SW 1271 (cell line): ENCODE measurements around the gene URB1.

Experiments
- DNase-seq, 2 experiments: peaks; one replicate each; lab custom pipeline; 2025; lab: John Stamatoyannopoulos, UW

Gene URB1

DNA sequence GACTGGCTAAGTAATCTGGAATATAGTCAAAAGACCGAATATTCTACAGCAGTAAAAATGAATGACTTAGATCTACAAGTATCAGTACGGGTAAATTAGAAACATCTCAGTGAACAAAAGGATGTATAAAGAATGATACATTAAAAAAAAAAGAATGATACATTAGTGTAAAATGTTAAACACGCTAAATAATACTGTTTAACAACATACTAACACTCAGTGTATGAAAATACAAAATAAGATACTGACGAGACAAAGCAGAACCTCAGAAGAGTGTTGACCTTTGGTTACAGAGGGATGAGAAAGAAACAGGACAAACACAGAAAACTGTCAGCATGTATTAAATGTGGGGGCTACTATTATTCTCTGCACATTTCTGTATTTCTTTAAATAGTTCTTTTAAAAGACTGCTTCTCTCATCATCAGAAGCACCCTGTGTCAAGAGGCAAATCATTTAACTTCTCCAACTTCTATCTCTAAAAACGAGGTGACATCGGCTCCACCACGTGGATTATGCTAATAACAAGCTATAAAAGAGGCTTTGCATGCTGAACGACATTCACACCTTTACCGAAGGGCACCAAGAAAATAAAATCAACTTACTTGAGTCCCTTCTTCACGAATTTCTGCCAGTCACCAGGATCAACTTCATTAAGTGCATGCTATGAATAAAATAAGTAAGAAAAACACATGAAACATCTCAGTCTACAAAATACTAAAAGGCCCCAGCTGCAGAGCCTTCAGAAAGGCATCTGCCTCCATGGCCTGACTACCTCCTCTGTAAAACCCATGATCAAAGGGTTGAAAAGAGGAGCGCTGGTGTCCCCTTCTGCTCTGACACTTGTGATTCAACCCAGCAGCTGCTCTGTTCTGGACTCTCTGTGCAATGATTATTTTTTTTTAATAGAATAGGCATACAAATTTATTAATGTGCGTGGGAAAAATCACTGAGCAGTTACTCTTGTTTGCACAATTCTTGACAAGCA lies 51.7 kb downstream of the URB1 start:
- DNase-seq, result no peak

DNA sequence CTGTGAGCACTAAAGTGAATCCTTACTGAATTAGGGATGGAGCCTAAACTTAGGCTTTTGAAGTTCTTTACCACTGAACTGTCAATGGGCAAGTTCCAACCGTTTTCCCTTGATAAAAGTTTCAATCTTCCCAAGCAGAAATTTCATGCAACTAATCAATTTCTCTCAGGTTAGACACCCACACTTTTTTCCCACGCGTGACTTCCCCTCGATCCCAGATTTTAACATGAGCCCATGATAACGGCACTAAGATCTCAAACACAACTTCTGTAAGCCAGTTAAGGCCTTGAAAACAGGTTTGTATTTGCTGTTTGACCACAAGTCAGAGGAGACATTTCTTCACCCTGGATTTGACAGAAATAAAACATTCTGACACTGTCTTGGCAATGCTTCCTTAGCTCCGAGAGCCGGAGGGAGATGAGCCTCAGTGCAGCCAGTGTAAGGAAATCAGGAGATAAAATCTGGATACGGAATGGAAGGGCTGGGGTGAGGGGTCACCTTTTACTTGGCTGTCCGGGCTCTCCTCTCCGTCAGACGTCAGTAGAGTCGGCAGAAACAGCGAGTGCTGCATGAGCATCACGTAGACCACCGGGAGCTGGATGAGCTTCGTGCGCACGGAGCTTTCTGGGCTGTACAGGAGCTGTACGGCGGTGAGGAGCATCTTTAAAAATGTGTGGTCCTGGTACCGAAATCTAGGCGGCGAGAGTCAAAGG lies 54.4 kb downstream of the URB1 start:
- DNase-seq, result no peak

DNA sequence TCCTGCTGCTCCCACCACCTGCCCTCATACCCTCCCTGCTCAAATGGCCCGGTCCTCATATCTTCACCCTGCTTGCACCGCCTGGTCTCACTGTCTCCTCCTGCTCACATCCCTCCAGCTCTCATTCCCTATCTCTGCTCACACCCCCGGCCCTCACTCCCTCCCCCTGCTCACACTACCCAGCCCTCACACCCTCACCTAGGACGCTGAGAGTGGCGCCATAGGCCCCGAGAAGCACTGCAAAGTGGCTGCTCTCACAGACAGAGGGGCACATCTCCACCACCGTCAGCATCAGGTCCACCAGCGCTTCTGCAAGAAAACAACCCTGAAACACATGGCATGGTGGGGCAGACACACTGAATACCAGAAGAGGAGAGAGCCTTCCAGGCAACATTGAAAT lies 55.6 kb downstream of the URB1 start:
- no peak for DNase-seq

DNA sequence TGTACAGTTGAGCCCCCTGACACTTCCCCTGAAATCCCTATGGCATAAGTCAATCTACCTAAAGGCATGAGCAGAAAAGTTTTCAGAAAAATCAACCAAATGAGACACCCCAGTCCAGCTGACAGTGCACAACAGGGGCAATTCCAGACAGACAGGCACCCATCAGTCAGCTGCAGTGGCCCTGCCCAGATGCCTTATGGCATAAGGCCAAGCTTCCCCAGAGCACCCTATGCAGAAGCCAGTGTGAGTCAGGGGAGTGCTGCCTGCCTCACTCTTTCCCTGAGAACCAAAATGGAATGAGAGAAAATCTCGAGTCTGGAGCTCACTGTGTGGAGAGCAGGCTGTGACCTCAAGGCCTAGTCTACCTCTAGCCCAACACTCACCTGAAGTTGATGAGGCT lies 56.1 kb downstream of the URB1 start:
- DNase-seq, result no peak

DNA sequence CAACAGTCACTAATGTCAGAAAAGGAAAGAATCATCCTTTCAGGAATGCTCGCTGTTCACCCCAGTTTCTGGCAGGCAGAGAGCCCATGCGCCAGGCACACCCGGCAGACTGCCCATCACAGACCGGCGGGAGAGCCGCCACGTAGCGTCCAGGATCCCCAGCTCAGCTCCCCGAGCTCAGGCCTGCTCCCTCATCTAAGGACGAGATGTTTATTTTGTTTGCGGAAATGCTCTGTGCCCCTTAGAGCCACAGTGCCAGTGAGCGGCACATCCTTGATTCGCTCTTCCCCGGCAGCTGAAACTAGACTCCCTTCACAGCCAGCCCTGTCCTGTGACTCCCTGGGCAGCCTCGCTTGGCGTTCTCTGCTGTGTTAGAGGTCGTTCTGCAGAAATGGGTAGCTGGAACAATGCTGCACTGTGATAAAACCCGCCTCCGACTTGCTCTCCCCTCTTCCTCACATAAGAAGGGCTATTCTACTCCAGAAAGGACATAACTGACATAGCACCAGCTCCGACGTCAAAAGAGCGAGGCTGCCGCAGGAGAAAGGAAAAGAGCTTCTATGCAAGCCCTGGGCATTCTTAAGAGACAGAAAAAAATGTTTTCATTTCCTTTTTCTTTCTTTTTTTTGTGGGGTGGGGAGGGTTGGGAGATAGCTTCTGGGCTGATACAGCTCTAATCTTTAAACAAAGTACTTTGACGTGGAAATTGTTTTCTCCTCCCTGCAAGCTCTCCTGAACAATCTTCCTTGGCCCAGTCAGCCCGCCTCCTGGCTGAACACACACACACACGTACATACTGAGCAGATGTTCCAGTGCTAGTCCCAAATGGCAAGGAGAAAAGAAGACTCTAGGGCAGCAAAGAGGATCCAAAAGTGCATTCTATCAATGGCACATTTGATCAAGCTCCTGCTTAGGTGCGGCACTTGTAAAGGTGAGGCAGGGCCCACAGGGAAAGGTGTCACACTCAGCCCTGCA lies 56.9 kb downstream of the URB1 start:
- no peak for DNase-seq

DNA sequence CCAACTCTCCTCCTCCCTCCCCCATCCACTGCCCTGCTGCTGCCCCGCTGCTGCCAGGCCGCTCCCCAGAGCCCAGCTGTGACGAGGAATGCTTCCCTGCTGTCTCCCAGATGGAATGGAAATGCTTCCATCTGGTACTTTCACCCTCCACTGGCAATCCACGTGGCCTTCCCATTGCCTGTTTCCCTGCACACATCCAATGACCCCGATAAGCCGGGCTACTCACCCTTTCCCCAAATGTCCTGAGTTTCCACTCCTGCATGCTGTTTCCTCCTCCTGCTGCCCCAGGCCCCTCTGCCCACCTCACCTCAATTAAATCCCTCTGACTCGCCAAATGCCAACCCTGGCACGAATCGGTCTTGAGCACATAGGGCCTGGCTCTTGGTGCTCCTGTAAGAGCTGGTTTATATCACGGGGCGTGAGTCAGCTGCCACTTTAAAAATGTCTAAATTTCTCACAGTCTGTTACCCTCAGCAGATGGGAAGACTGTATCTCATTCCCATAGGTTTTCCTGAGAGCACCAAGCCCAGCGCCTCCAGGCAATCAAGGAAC lies 57.8 kb downstream of the URB1 start:
- no peak for DNase-seq

DNA sequence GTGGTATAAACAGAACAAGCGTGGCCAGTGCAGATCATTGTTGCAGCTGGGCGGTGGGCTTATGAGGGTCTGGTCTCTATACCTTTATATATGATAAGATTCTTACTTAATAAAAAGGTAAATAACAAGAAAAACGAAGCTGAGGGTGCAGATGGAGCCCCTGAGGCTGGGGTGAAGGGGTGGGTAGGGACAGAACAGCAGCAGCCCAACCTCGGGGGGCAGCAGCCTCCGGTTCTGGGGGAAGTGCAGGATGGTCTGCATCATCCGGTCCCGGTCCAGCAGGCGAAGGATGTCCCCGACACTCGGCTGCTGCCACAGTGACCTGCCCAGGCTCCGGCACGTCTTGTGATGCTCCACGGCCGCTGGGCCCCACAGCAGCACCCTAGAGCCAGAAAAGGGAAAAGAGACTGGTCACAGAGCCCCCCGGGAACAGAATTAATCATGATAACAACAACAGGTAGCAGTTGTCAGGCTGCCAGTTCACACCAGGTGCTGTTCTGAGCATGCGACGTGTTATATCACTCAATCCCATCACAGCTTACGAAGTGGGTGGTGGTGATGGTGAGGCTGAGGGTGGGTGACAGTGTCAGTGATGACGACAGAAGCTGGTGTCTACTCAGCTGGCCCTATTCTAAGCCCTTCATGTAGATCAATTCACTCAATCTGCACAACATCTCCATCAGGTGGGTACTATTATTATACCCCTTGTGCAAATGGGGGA lies 58.7 kb downstream of the URB1 start:
- DNase-seq, result no peak

DNA sequence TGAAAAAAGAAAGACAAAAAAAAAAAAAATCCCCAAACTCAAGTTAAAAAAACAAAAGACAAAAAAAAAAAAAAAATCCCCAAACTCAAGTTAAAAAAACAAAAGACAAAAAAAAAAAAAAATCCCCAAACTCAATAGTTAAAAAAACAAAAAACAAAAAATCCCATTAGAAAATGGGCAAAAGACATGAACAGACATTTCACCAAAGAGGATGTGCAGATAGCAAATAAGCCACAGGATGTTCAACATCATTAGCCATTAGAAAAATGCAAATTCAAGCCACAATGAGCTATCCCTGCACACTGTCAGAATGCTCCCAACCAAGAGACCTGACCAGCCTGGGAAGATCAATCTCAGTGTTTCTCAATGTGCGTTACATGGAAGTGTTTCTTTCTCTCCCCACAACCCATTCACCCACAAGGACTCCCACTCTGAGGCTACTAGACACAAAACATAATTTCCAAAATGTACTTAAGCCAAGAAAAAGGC lies 60.3 kb downstream of the URB1 start:
- DNase-seq, result no peak

DNA sequence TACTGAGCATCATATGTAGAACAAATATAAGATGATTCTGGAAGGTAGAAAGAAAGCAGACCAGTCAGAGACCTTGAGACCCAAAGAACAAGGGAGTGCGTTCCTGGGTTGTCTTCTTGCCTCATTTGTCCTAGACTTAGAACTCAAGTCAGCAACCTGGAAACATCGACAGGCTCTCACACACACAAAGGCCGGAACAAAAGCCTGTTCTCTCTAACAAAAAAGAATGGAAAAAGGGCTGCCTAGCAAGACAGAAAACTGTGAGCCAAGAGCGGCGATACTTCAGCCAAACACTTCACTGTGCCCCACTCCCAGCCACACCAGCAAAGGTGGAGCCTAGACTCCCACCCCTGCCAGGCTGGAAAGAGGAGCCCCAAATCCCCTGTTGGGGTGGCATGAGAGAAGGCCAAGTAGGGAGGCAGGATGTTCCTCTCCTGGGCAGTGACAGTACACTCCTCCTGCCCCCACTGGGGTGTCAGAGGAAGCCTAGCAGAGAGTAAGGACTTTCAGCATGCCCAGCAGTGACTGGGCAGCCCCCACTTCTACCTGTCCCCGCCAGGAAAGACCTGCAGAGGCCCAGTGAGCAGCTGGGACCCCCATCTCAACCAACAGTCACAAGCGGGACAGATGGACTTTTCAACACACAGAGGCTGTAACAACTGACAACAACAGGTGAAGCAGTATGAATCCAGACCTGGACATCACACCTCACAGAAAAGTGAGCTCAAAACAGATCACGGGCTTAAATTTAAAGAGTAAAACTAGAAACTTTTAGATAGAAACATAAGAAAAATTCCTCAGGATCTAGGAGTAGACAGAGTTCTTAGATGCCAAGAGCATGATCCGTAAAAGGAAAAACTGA lies 61.1 kb downstream of the URB1 start:
- no peak for DNase-seq

DNA sequence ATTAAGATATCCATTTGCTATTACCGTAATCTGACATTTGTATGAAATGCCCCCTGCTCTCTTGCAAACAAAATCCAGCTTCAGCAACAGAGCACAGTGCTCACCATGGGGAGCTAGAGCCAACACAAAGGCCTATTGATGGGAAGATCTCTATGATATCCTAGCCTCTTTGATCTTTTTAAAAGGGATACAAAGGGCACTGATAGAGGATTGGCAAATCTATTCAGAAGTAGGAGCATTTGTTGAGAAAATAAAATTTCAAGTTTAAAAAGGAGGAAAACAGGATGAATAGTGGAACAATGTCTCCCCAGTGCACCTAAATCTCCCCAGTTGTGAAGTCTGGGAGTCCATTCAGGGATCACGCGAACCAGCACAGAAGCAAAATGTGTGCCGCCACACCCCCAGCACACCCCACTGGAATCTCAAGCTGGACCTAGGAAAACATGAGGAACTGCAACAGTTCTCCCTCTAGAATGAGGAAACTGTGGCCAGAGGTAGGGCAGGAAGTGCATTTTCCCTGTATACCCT lies 62.0 kb downstream of the URB1 start:
- no peak for DNase-seq

DNA sequence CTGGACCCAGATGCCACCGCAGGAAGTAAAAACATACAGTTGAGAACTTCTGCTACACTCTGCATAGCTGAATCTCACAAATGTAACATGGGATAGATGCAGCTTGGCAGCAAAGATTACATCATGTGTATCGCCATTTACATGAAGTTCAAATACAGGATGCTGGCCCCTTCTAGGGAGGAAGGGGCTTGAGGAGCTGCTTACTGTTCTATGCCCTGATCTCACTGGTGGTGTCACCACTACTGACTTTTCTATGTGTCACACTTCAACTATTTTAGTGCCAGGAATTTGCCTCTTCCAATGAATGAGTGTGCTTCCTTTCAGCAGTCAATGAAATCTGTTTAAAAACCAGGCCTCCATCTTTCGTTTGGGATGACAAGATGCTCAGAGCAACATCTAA lies 63.0 kb downstream of the URB1 start:
- no peak for DNase-seq

DNA sequence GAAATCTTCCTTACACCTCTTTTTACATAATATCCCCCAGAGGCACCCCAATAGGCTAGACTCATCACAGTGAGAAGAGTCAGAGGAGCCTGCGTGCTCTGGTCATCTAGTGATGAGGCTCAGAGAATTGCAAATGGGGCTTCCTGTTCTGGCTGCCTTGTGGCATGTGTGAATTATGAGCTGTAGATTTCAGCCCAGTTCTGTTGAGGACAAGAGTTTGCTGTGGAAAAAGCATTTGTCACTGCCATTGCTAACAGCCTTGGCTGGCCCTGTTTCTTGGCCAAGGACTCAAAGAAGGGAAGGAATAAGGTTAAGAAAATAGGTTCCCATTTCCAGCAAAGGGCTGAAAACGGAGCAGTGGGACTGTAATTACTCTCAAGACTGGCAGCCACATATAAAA lies 63.5 kb downstream of the URB1 start:
- no peak for DNase-seq

DNA sequence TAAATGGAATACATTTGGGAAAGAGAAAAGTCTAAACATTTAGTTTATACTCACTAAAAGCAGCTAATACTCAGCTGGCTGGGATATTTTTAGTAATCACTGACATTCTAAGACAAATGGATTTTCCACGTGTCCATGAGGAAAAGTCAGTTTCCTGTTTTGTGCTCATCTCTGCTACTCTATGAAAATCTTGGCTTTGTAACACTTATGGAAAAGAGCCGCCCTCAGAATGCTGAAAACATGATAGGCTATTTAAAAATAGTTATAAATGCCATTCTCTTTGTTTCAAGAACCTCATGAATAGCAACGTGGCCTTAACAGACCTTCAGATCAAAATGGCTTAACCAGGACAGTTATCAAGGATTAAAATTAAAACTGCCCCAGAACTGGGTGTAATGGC lies 64.2 kb downstream of the URB1 start:
- DNase-seq, result no peak

DNA sequence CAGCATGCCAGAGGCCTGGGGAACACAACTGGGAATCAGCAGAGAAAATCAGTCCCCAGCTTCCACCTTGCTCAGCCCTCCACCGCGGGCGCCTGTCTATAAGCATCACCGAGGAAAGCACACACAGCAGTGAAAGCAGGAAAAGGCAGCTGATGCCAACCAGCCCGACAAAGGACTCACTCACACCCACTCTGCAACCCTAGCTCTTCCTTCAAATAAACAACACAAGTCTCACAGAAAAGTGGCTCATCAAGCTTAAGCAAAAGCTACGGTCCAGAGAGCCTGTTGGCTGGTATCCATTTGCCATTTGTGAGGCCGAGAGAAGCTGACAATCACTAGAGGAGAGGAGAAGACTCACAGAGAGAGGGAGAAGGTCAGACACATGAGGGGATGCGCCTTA lies 67.1 kb downstream of the URB1 start:
- no peak for DNase-seq

DNA sequence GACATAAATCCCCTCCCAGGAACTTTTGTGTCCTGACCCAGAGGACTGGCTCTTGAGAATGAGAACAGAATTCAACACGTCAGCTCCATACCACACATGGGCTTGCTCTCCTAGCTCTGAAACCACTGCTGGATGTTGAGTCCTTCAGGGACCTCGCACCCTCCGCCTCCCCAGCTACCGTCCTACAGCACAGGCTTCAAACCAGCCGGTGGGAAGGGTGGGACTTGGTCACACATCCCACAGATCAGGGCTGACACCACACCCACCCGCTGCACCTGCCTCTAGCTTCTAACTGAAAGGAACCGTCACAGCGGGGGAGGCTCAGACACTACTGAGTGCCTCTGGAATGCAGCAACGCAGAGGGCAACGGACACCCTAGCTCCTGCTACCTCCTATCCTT lies 70.1 kb downstream of the URB1 start:
- DNase-seq, result no peak

DNA sequence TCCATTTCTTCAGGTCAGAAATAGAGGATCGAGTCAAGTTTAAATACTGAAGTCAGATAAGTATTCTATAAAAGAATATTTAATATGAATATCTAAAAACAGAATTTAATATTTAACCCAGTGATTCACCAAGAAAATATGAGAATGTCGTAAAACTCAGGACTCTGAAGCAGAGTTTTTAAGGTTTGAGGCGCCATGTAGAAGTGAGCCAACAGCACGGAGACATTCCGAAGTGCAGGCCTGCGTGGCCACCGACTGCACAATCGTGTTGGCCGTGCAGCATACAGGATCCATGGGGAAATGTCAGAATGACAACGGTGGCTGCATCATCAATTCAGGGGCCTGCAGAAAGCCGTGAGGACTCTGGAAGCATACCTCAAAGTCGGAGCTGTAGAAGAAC lies 70.7 kb downstream of the URB1 start:
- DNase-seq, result no peak

DNA sequence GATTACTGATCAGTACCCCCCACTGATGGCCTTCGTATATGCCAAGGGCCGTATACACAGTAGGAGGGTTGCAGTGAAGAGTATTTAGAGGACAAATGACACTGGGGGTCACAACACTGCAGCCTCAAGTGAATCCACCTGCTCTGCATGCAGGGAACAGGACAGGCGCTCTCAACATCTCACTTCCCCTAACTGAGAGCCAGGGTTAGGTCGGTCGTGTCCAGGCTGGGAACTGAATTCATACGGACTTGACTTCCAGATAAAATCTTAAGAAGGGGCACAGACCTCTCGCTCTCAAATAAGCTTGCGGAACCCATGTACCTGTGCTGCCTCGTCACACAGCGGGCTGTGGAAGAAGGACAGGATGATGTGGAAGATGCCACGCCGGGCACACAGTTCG lies 71.3 kb downstream of the URB1 start:
- DNase-seq, result no peak

DNA sequence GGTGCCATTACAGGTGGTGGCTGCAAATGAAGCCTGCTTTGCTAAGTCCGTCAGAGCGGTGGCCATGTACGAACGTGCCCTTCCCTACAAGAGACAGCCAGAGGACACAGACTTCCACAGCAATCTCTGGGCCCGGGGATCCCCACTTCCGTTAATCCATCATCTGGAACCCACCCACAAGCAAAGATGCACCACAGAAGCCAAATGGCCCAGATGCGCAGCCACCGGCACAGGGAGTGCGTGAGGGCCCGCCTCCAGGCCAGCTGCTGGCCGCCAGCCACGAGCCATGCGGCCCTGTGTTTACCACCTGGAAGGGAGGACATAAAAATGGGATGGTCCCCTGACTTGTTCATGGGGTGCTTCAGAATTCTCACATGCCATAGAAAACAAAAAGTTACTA lies 72.1 kb downstream of the URB1 start:
- no peak for DNase-seq

DNA sequence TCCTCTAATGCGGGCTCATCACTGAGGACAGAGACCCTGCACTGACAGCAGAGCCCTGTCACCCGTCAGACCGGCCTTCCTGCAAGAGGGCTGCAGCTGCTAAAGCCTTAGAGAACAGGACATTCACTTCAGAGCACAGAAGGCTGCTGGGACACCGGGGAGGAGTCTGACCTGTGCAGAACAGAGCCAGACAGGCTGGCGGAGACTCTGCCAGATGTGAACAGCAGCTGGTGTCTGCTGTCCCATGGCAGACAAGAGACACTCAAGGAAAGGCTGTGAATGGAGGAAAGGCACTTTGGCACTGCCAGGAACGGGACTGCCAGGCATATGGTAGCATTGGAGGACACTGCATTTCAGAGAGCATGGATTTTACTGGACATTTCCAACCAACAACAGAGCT lies 72.8 kb downstream of the URB1 start:
- no peak for DNase-seq

DNA sequence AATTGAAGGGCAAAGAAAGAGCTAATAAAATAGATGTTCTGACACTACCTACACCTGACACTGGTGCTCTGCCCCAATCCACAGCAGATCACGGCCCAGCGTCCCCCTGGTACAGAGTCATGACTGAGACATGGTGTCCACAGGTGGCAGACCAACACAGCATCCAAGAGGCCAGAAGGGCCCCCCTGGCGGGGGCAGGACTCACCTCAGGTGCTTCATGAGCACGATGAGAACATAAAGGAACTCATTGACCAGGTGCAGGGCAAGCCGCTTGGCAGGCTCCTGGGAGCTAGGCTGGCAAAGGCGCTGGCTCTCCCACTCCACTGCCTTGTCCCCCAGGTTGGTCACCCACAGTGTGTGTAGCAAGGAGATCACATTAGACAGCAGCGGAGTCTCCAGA lies 73.8 kb downstream of the URB1 start:
- DNase-seq, result no peak
